NCI-H446 treated with DMSO at 0.1 percent for 48 hours (cell line): Measurements from ENCODE around the gene MYH9.
A peak's percentile ranks its signal among the peaks of the same experiment; 100 is the strongest.

Experiments
- DNase-seq: peaks from one replicate; lab custom pipeline; 2025; lab: John Stamatoyannopoulos, UW

MYH9 gene

DNA sequence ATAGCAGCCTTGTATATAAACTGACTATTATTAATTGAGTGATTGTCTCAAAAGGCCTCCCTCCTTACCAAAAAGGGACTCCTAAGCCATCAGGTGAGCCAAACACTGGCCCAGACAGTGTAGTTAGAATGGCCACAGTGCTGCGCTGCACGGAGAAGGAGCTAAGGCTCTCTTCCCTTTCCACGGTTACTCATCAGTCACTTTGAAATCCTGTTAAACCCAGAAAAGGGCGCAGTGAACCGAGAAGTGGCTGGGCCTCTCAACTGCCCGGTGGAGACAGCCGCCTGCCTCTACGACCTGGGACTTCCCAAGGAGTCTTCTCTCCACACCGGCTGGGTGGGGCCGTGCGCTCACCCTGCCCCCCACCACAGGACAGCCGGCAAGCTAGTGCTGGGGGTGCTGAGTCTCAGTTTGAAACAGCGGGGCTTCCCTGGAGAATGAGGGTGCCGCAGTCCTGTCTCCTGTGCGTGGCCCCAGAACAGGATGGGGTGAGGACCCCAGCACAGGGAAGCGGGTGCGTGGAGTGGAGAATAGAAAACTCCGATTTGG lies 1.3 kb downstream of the MYH9 start:
- no peak for DNase-seq

DNA sequence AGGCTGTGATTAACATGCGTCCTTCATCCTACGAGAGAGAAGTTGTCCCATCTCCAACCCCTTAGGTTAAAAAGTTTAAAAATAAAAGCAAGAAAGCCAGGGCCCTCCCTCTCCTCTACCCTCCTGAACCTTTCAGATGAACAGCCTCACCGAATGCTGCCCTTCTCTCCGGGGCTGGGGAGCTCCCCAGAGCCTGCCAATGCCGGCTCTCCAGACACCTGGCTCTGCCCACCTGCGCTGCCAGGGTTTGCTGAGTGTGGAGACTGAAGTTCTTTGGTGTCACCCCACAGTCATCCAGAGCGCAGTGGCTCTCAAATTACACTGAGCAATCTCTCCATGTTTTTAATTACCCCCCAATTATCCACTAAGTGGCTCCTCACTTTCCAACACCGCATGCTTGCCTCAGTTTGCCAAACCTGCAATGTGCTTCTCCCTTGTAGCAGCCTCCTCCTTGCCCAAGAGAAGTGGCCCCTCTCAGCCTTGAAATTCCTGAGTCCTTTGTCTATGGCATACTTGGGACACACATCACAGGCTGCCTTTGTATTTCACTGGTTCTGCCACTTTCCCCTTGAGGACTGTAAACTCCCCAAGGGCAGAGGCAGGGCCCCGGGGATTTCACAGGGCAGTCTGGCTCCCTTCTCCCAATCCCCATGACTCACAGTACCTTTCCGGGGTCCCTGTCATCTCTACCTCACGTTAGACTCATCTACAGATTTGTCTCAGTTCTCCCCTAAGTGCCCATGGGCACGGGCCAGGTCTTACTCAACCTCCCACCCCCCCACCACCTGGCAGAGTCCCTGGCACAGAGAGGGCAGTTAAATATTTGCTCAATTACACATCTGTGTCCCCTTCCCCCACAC lies 2.0 kb downstream of the MYH9 start:
- DNase-seq, result no peak

DNA sequence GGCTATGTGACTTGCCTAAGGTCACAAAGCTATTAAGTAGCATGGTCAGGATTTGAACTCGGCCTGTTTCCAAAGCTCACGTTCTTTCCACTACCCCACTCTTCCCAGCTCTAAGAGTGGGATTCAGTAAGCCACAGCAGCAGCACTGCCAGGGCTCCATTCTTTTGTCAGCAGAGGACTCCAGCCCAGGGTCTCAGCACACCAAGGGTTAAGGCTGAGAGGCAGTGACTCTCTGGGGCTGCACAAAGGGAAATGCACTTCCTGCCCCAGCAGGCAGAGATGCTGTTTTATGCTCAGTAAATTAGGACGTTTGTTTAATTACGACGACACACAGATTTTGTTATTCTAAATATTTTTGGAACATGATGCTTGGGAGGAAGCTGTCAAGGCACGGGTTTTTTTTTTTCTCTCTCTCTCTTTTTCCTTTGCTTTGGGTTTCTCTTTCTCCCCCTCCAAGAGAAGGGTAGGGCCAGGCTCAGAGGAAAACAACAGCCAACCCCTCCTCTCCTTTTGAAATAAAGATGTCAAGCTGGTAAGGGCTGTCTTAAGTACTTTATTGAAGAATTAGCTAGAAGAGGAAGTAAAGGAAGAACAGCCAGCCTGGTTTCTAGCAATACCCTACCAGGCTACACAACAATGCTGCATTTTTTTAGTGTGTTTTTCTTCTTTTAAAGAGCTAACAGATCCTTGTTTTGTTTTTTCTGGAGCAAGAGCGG lies 2.8 kb downstream of the MYH9 start:
- no peak for DNase-seq

DNA sequence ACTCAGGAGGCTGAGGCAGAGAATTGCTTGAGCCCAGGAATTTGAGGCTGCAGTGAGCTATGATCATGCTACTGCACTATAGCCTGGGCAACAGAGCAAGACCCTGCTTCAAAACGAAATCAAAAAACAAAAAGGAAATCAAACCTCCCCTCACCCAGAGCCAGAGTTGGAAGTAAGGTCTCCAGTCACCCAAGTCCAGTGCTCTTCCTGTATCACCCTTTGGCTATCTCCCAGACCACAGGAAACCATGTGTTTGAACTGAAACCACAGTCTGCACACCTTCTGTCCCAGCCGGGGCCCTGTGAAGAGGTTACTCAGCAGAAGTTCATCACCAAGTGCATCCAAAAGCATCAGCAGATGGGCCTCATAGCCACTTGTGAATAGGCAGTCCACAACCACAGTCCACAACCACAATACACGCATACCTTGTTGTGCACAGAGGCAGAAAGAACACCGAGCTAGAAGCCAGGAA lies 4.6 kb downstream of the MYH9 start:
- DNase-seq, result no peak

DNA sequence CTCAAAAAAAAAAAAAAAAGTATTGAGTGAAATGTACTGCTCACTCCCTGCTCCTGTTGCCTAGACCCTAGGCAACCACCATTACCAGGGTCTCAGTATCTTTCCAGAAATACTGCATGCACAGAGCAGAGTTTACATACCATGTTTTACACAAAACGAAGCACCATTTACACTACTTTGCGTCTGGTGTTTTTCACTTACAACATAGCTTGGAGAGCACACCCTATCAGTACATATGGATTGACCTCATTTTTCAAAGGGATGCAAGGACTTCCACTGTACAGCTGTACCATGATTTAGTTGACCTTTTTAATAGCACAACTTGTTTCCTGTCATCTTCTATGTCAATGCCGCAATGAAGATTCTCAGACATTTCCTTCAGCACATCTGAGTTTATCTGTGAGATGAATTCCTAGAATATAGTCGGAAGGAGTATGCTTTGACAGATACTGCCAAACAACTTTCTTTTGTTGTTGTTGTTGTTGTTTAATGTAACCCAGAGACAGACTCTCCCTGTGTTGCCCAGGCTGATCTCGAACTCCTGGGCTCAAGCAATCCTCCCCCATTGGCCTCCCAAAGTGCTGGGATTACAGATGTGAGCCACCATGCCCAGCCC lies 6.1 kb downstream of the MYH9 start:
- DNase-seq, result no peak

DNA sequence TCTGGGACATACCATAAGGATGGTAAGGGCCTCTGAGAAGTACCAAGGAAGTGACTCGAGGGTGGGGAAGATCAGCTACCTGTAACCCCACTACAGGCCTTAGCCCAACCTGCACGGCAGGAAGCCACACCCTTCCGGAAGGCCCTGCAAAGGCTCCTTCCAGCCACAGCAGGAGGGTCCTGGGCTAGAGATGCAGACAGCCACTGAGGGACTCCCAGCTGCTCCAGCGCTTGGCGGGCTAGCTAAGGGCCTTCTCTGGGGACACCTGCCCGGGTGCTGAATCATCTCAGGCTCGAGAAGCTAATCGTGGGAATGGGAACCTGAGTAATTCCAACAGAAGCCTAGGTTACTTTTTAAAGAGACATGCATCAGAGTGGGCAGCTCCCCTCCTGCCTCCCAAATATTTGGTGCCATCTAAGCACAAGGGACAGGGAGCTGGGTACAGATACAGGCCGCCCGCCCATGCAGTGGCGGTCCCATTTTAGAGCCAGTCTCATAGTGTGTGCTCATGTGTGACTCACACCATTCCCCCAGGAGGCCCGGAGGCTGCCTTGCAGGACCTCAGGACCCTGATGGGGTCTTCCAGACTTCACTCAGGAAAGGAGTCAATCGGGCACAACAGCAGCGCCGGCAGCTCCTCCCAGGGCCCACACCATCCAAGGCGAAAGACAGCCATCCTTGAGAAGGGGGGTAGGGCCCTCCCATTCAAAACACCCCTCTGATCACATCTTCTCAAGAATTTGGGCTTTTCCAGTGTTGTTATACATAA lies 8.0 kb downstream of the MYH9 start:
- no peak for DNase-seq

DNA sequence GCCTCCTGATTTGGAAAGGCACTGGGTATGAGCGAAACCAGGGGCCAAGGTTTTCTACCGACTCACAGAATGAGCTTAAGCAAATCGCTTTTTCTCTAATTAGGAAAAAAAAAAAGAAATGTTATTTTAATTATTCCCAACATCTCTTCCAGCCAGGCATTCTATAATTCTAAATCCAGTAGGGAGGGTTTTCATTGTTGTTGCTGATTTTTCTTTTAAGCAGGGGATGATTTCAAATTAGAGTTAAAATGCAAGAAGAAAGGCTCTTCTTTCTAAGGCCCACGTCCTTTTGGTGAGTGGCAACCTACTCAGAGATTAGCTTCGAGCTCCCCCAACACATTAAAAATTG lies 8.9 kb downstream of the MYH9 start:
- no peak for DNase-seq

DNA sequence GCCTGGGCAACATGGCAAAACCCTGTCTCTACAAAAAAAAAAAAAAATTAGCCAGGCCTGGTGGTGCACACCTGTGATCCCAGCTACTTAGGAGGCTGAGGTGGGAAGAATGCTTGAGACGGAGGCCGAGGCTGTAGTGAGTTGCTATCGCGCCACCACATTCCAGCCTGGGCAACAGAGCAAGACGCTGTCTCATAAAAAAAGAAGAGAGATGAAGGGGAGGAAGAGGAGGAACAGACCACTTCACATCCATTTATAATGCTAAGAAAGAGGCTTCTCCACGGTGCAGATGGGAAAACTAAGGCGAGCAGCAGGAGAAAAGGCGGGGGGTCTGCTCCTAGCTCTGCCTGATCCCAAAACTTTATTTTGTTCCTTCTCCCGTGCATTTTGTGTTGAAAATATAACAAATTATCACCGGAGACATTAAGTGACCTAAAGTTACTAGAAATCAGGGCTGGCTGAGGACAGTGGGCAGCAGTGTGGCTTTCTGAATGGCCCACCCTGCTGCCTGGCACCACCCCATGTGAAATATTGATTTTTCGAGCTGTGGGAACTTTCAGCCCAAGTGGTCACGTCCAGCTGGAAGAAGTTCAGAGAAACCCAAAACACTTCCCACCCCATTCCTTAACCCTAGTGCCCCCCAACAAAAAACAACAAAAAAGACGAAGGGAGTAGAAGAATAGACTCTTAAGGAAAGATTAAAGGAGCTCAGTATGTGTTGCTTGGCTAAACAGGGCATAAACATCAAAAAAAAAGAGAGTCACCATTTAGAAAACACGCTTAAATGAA lies 9.5 kb downstream of the MYH9 start:
- DNase-seq, result no peak

DNA sequence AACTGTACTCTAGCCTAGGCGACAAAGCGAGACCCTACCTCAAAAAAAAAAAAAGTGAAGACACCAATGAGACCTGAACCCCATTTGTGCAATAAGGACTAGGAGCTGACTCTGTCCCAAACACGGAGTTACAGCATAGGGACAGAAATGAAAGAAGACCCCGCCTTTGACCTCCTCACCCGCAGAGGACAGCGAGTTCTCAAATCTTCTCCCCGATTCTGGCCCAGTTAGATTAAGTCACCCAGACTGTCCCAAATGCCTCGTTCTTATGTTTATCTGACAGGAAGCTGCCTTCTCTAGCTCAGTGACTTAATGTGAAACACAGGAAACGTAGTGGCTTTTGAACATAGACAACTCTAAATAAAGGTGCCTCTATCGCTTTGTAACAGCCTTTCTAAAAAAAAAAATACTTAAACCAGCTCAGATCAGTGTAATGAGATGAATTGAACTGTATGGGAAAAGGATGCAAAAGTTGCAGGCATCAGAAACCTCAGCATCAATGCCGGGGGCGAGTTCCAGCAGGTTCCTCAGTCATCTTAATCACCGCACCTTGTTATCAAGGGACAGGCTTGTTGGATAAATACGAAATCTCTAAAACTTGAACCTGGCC lies 10.6 kb downstream of the MYH9 start:
- no peak for DNase-seq

DNA sequence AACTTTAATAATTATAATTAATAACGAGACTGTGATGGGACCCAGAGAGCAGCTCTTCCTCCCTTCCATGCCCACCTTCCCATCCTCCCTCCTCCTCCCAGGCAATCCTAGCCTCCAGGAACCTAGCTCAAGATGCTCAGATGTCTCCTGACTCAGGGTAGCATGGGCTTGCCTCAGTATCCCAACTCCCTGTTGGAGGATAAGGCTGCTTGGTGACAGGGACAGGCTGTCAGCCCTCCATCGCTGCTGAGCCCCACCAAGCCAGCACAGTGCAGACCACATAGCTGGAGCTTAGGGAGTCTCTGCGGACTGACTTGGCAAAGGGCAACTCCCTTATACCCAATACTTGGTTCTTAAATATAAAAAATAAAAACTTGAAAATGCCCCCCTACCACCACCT lies 11.5 kb downstream of the MYH9 start:
- DNase-seq, result no peak

DNA sequence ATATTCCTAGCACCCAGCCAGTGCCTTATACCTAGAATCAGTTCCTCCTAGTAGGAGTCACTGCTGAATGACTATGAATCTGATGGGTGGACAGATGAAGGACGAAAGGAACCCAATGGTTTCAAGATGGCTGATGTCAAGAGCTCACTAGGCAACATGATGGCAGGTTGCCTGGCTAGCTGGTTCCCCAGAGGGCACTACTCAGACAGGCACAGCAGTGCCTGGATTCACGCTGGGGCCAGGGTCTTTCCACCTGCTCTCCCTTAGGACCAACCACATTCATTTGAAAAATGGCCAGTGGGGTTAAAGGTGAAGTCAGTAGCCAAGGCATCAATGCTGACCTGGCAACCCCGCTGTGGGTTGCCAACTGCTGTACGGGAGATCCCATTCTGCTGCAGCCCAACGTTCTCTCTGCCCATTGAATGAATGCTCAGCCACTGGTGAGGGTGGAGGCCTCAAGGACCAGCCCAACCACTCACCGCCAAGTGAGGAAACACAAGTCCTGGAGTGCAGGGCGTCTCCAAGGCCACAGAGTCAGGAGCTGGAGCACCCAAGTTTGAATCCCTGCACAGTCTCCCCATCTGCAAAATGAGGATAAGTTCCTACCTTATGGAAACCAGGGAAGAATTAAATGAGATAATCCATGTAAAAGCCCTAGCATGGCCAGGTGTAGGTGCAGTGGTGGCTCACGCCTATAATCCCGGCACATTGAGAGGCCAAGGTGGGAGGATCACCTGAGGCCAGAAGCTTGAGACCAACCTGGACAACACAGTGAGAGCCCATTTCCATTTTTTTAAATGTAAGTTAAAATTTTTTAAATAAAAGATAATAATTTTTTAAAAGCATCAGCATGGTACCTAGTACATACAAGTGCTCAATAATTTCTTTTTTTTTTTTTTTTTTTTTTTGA lies 12.4 kb downstream of the MYH9 start:
- DNase-seq, result no peak

DNA sequence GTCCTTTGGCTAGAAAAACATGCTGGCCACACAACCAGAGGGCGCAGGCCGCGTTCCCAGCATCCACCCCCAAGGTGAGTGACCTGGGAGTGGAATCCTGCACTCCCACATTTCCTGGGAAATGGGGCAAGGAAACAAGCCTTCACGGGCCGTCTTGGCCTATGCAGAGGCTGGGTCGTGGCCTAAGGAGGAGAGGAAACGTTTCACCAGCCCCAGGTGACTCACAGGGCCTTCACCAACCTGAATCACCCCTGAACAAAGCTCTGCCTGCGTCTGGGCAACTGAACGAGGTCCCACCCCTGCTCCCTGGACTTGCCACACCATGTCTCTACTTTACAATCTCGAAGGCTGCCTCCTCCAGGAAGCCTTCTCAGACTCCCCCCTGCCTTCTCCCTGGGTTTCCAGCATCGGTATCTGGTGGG lies 13.2 kb downstream of the MYH9 start:
- no peak for DNase-seq

DNA sequence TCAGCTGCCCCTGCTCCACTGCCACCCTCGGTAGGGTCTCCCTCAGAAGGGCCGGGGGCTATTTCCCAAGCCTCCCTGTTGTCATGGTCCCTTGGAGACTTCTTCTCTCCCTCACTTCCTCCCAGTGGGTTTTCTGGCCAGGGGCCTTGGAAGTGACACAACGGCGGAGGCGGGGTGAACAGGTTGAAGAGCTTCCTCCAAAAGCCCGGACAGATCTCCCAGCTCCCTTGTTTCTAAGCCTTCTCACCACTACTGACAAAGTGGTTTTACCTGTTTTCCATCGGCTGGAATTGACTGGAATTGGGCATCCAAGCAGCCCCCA lies 14.5 kb downstream of the MYH9 start:
- DNase-seq, result no peak

DNA sequence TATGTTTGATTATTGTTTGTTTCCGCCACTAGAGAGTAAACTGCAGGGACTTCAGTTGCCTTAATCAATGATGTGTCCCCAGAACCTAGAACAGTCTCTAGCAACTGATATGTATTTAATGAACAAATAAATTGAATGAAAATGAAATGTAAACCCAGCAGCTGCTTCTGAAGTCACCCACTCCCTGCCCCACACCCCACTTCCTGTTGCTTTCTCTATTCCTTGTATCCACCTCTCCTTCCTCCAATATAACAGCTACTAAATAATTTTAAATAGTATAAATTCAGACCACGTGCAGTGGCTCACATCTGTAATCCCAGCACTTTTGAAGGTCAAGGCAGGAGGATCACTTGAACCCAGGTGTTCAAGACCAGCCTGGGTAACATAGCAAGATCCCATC lies 15.8 kb downstream of the MYH9 start:
- DNase-seq, result no peak

DNA sequence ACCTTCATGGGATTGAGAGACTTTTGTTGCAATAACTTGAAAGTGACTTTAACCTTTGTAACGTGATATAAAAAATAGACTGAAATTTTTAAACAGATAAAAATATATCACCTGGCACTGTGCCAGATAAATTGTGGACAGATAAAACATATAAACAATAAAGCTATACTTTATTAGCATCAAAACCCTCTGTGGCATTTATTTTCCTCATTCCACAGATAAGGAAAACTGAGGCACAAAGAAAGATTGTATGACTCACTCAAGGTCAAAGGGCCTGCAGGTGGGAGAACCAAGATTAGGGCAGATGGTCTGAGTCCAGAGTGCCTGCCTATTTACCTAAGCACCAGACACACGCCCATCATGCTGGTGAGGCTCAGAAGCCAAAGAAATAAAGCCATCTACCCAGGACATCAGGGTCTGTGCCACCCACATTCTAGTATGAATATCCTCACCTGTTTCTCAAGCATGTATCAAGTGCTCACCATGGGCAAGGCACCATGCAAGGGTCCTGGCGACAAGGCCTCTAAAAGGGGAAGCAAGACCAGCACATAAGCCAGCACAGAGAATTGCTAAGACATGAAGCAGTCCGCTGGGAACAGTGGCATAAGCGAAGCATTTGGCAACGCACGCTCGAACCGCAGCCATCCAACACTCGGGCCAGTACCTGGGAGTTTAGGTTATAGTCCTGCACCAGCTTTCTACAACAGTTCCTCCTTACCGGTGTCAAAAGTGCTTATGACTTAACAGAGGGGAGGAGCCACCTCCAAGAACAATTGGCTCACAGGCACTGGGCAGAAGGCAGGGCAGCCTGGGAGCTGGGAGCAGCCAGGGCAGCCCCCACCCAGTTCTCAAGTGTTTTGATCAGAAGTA lies 17.6 kb downstream of the MYH9 start:
- DNase-seq, result peak; percentile 59

DNA sequence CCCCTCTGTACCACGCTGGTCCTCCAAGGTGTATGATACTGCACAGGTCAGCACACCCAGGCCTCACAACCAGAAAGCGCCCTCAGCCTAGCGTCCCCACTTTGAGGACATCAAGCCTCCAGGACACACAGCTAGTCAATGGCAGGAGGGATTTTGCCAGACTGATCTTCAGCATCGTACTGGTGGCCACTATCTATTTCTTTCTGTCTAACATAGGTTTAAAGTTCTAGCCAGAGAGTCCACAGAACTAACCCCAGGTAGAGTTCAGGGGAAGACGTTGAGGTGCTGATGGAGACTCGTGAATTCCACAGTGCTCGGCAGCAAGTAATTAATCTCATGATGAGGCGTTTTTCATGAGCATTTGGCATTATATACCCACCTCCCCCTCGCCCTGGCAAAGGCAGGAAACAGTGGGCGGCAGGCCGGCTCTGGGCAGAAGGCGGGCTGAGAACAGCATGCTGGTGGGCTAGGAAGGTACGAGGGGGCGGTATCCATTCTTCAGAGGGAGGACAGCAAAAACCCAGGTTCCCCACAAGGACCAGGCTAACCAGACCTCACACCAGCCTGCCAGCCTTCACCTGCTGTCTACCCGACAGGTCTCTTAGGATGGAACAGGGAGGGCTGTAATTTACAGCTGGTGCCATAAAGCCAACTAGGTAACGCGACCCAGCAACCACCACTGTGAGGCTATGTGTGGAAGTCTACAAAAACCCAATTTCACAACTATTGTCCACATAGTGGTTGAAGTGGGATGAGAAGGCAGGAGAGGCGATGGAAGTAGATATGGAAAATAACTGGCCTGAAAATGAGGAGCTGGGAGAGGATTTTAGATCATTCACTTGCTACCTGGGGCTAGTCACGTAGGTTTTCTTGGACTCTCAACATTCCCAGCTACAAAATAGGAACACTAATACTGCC lies 18.5 kb downstream of the MYH9 start:
- DNase-seq, result no peak

DNA sequence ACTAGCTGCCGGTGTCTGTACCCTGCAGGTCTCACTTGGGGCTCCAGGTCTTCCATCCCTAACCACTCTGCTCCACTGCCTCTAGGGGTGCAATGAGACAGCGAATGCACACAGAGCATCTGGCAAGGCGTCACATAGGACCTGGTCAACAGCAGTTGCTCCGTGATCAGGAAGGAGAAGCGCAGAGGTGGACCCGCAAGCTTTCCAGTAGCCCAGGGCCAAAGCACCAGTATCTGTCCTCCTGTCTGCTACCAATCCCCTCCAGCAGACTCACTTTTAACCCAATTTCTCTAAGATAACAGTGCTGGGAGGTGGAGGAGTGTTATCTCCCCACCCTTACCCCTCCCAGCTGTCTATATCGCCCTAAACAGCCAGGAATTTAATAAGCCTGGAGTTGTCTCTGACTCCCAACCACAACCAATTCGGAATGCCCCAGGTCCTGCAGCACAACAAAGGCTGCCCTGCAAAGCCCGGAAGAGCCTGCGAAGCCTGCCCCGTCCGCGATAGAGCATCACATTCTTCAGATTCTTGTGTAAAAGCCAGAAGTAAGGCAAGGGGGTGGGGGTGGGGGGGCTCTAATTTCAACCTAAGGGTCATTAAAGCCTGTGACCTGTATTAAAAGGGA lies 19.3 kb downstream of the MYH9 start:
- no peak for DNase-seq
